A549 (cell line): Measurements from ENCODE around the gene SPATA31E1. TPM values are rescaled to one million over a fixed set of nuclear protein-coding genes. Genes with fewer than 3 reads are reported as not detected.

Experiments
- ATAC-seq, 2 experiments: fragments of 200-7000 bp in 1 of 2; fragments of >200 bp in 1 of 2; cut with Nextera tagmentation in 1 of 2; cut with Tn5 transposase in 1 of 2; 3 replicates each; pipeline versions ENCODE4 v1.8.0 to v1.9.1; 2018 to 2020; ENCODE audit warnings: mild to moderate bottlenecking in 1 of 2, moderate library complexity in 1 of 2
- CTCF ChIA-PET: fragments of 300-600 bp; sonication (Branson Sonifier 250); formaldehyde crosslinking; extraction: SDS; loops from one replicate; lab custom pipeline; 2021; ENCODE audit warnings: antibody characterized with exemption, inconsistent platforms; lab: Yijun Ruan, JAX
- POLR2A ChIA-PET: fragments of 350-600 bp; formaldehyde crosslinking; extraction: SDS; loops from one replicate; lab custom pipeline; 2021; ENCODE audit warnings: antibody characterized with exemption, inconsistent platforms; lab: Yijun Ruan, JAX
- DNase-seq, 2 experiments: peaks; one replicate each; pipeline versions ENCODE4 v3.0.0 to v3.0.0-alpha.2; 2011 to 2016; ENCODE audit warnings: low read depth in 1 of 2, low spot score in 1 of 2
- FAIRE-seq: peaks from 2 replicates; lab custom pipeline; 2011; peaks lifted over from hg19 to GRCh38; lab: Jason Lieb, UNC
- H3K27ac ChIP-seq, 2 experiments: fragments of >200 bp; sonication (Bioruptor Twin); formaldehyde crosslinking; 3 replicates each; pipeline ENCODE4 v1.5.1; 2016 to 2017
- H3K4me1 ChIP-seq: fragments of >200 bp; sonication (Bioruptor Twin); formaldehyde crosslinking; 3 replicates; pipeline ENCODE4 v1.6.1; 2016
- H3K4me2 ChIP-seq: fragments of >200 bp; sonication (Bioruptor Twin); formaldehyde crosslinking; 3 replicates; pipeline ENCODE4 v1.6.1; 2016
- H3K4me3 ChIP-seq: fragments of >200 bp; sonication (Bioruptor Twin); formaldehyde crosslinking; 3 replicates; pipeline ENCODE4 v1.5.1; 2016
- H3K9me3 ChIP-seq: fragments of >200 bp; sonication (Bioruptor Twin); formaldehyde crosslinking; 3 replicates; pipeline ENCODE4 v1.6.1; 2016
- CBX2 ChIP-seq: fragments of 200-600 bp; sonication (generic); IDR thresholded peaks from 2 replicates; pipeline ENCODE4 v1.6.1; 2016; ENCODE audit warnings: low read depth, mild to moderate bottlenecking, borderline replicate concordance
- CEBPB ChIP-seq, 2 experiments: fragments of >200 bp in 1 of 2; sonication (Bioruptor Twin) in 1 of 2; formaldehyde crosslinking in 1 of 2; IDR thresholded peaks; 2 replicates each; pipeline ENCODE4 v1.6.1; 2012 to 2016
- CHD2 ChIP-seq: fragments of 150-350 bp; IDR thresholded peaks from 2 replicates; pipeline ENCODE4 v1.6.1; 2014; ENCODE audit warnings: low read length; ENCODE audit not compliant: partially characterized antibody
- EP300 ChIP-seq, 2 experiments: fragments of >200 bp; sonication (Bioruptor Twin); formaldehyde crosslinking; IDR thresholded peaks; 2 replicates in 1 of 2; 3 replicates in 1 of 2; pipeline ENCODE4 v1.6.1; 2016 to 2017
- FOSL2 ChIP-seq, 2 experiments: fragments of 450-650 bp in 1 of 2; fragments of >200 bp in 1 of 2; sonication (Bioruptor Twin) in 1 of 2; formaldehyde crosslinking; IDR thresholded peaks; 2 replicates each; pipeline versions ENCODE4 v1.5.0 to v1.6.1; 2016 to 2020; ENCODE audit warnings: mild to moderate bottlenecking in 1 of 2, moderate library complexity in 1 of 2
- FOXS1 ChIP-seq: fragments of 250-450 bp; sonication (Bioruptor Pico); IDR thresholded peaks from 2 replicates; pipeline ENCODE4 v1.5.0; 2020; ENCODE audit warnings: mild to moderate bottlenecking, moderate library complexity
- HMGXB4 ChIP-seq: fragments of 250-450 bp; sonication (Bioruptor Pico); IDR thresholded peaks from 2 replicates; pipeline ENCODE4 v1.5.0; 2021; ENCODE audit warnings: mild to moderate bottlenecking, moderate library complexity, borderline replicate concordance
- HOXA7 ChIP-seq: fragments of 250-450 bp; sonication (Bioruptor Pico); IDR thresholded peaks from 2 replicates; pipeline ENCODE4 v1.5.0; 2020; ENCODE audit warnings: mild to moderate bottlenecking, moderate library complexity
- HOXB5 ChIP-seq: fragments of 250-450 bp; sonication (Bioruptor Pico); IDR thresholded peaks from 2 replicates; pipeline ENCODE4 v1.5.0; 2020; ENCODE audit warnings: mild to moderate bottlenecking, moderate library complexity
- KDM5A ChIP-seq: fragments of 200-600 bp; sonication (generic); IDR thresholded peaks from 2 replicates; pipeline ENCODE4 v1.6.1; 2016; ENCODE audit warnings: antibody characterized with exemption, mild to moderate bottlenecking
- MAX ChIP-seq: IDR thresholded peaks from 2 replicates; pipeline ENCODE4 v1.6.1; 2012
- MAZ ChIP-seq: fragments of 150-350 bp; IDR thresholded peaks from 2 replicates; pipeline ENCODE4 v1.6.1; 2014; ENCODE audit warnings: antibody characterized with exemption, low read depth, low read length, borderline replicate concordance
- NPAS2 ChIP-seq: fragments of 250-450 bp; sonication (Bioruptor Pico); IDR thresholded peaks from 2 replicates; pipeline ENCODE4 v1.8.0; 2022; ENCODE audit warnings: mild to moderate bottlenecking, moderate library complexity, borderline replicate concordance
- NR3C1 ChIP-seq: fragments of >200 bp; sonication (Bioruptor Twin); formaldehyde crosslinking; IDR thresholded peaks from 3 replicates; pipeline ENCODE4 v1.6.1; 2017
- POLR2AphosphoS2 ChIP-seq: conservative IDR thresholded peaks from 2 replicates; pipeline ENCODE4 v1.6.1; 2012; ENCODE audit warnings: low read length, improper control_type of control experiment, inconsistent platforms
- RCOR1 ChIP-seq: fragments of 150-350 bp; IDR thresholded peaks from 2 replicates; pipeline ENCODE4 v1.6.1; 2014; ENCODE audit warnings: antibody characterized with exemption, low read length, low read depth
- SMC3 ChIP-seq: fragments of >200 bp; sonication (Bioruptor Twin); formaldehyde crosslinking; IDR thresholded peaks from 3 replicates; pipeline ENCODE4 v1.6.1; 2018; ENCODE audit warnings: inconsistent platforms
- SREBF2 ChIP-seq: fragments of 450-650 bp; IDR thresholded peaks from 2 replicates; pipeline ENCODE4 v1.6.1; 2014; ENCODE audit warnings: mild to moderate bottlenecking, moderate library complexity
- TFCP2L1 ChIP-seq: fragments of 250-450 bp; sonication (Bioruptor Pico); IDR thresholded peaks from 2 replicates; pipeline ENCODE4 v1.5.0; 2021; ENCODE audit warnings: mild to moderate bottlenecking
- USF2 ChIP-seq: fragments of 450-650 bp; IDR thresholded peaks from 2 replicates; pipeline ENCODE4 v1.6.1; 2014; ENCODE audit warnings: antibody characterized with exemption
- ZC3H11A ChIP-seq: fragments of 450-650 bp; IDR thresholded peaks from 2 replicates; pipeline ENCODE4 v1.6.1; 2014; ENCODE audit warnings: antibody characterized with exemption, mild to moderate bottlenecking
- ZFP36 ChIP-seq: fragments of 450-650 bp; IDR thresholded peaks from 2 replicates; pipeline ENCODE4 v1.6.1; 2014; ENCODE audit warnings: borderline replicate concordance; ENCODE audit not compliant: partially characterized antibody
- ZNF302 ChIP-seq: fragments of 250-450 bp; sonication (Bioruptor Pico); IDR thresholded peaks from 2 replicates; pipeline ENCODE4 v1.9.0; 2021; ENCODE audit warnings: inconsistent platforms, mild to moderate bottlenecking, moderate library complexity
- ZSCAN20 ChIP-seq: fragments of 250-450 bp; sonication (Bioruptor Pico); IDR thresholded peaks from 2 replicates; pipeline ENCODE4 v1.8.0; 2022; ENCODE audit warnings: mild to moderate bottlenecking, moderate library complexity
- WGBS: methylation state at CpG from one replicate; pipeline ENCODE4 v1.1.6; 2017; ENCODE audit errors: missing lambda C conversion rate; 5-methylcytosine and 5-hydroxymethylcytosine counted together
- polyA plus RNA-seq, 4 experiments: library from polyadenylated mRNA; depleted of rRNA in 3 of 4; stranded (reverse); fragments of >200 nt; fragmentation: RNase III in 1 of 4; extraction: RNeasy Plus Mini Kit Qiagen cat#74134 plus additional on column Dnase treatment in 1 of 4; gene quantifications; 2 replicates in 3 of 4; 3 replicates in 1 of 4; pipeline ENCODE4 v1.2.3, GENCODE V29; 2011 to 2017

SPATA31E1 gene
- polyA plus RNA-seq, 2 of the 4 experiments (the other 2 are of a cell fraction), result not detected

- Histone ChIP-seq H3K4me3 (no peak overlapping the region), H3K9me3 (peaks cover 14% of the 10 kb centered on the region), H3K4me1 (peaks cover 13% of the 10 kb centered on the region; the same call in 2 of the 3 replicates), H3K27ac (peak overlapping the region in 1 of 2 experiments; percentile 84; a peak in 3 of 6 replicates), H3K4me2 (no peak overlapping the region)
- ATAC-seq (no peak), DNase-seq (no peak)
- POLR2A ChIA-PET, result no interaction called here
- 88% methylated on average over 5 of the region's 5 CpGs for WGBS
- TF ChIP-seq KDM5A, result no peak
- no peak for TF ChIP-seq MAX
- no peak for TF ChIP-seq SREBF2
- TF ChIP-seq HMGXB4 (CRISPR knock-in tag), result no peak
- no peak for TF ChIP-seq USF2
- TF ChIP-seq EP300 (IDR thresholded peaks at IDR 0.05), result no peak
- no peak for TF ChIP-seq ZC3H11A
- no peak for TF ChIP-seq SMC3
- no peak for TF ChIP-seq POLR2AphosphoS2
- no peak for TF ChIP-seq MAZ
- no peak for TF ChIP-seq ZFP36
- no peak for TF ChIP-seq CEBPB (IDR thresholded peaks at IDR 0.05)
- TF ChIP-seq NPAS2, result no peak
- no peak for TF ChIP-seq ZNF302
- TF ChIP-seq TFCP2L1, result no peak
- TF ChIP-seq FOSL2 (IDR thresholded peaks at IDR 0.05), result no peak
- TF ChIP-seq FOSL2 (CRISPR knock-in tag; IDR thresholded peaks at IDR 0.05), result no peak
- TF ChIP-seq CBX2, result no peak
- TF ChIP-seq HOXB5 (CRISPR knock-in tag), result no peak
- no peak for TF ChIP-seq RCOR1
- TF ChIP-seq NR3C1, result no peak
- TF ChIP-seq, all 56 proteins: peak for 0
- CTCF ChIA-PET, result interaction anchor here (2.1 kb wide), 1 partner anchor 9 kb away, joined by 11 read pairs; no protein-coding TSS in a partner anchor
- no peak for FAIRE-seq
These were observed 6.7 kb upstream of the SPATA31E1 start for GRCh38 chr9:87875831-87876545.

- Histone ChIP-seq H3K4me3 (no peak overlapping the region), H3K4me1 (peaks cover 13% of the 10 kb centered on the region; the same call in 2 of the 3 replicates), H3K9me3 (peaks cover 14% of the 10 kb centered on the region), H3K4me2 (no peak overlapping the region), H3K27ac (peak overlapping the region in 1 of 2 experiments; percentile 84; a peak in 3 of 6 replicates)
- TF ChIP-seq FOXS1 (no peak), MAZ (no peak), CHD2 (no peak), HOXA7 (CRISPR knock-in tag) (no peak), ZSCAN20 (CRISPR knock-in tag) (no peak)
- ChIA-PET POLR2A (no interaction called here), CTCF (no interaction called here)
- ATAC-seq, result no peak
- DNase-seq, result no peak
- no peak for FAIRE-seq
- WGBS, result 82% methylated on average over 5 of the region's 5 CpGs
These were observed 6.0 kb upstream of the SPATA31E1 start for GRCh38 chr9:87876708-87877107.
